GM19193 (cell line): Measurements from ENCODE around the gene CLEC18C.
"Not testable (repeated sequence)": the region's sequence is repeated elsewhere in the genome, so short reads cannot be mapped to it uniquely, and the experiment has no call there.

Experiments used
- POLR2A ChIP-seq: IDR thresholded peaks from 4 replicates; pipeline ENCODE4 v1.6.1; 2011; ENCODE audit not compliant: insufficient read depth, insufficient read length; ENCODE audit errors: extremely low read depth

Gene CLEC18C

DNA sequence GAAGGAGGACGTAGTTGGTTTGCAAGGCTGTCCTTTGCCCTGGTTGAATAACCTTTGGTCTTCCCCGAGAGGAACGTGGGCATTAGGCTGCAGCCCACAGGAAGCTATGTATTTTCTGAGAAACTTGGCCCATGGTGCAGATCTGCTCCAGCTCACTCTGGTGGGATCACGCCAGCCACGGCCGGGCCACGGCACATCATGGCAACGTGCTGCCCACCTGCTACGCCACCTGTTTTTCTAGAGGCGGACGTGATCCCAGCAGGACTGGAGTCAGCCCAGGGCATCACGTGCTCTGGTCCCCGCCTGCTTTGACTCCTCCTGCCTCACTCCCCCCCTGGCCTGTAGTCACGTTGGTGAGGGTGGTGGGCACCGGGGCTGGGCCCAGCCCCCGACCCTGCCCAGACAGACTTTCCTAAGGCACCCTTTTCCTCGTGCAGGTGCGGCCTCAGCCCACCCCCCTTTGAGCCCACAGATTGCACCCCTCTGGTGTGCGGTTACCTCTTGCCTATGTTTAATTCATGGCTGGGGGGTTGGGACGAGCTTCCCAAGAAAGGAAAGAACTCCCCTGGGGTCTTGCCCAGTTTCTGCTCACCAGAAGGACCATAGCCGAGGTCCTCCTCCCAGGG lies at the start of gene CLEC18C:
Gene CLEC18C, plus strand, starts transcription at position 576 of the 626 bp plus-strand sequence. CDS start 492 bp downstream, outside the sequence.
- not testable (repeated sequence) for TF ChIP-seq POLR2A

DNA sequence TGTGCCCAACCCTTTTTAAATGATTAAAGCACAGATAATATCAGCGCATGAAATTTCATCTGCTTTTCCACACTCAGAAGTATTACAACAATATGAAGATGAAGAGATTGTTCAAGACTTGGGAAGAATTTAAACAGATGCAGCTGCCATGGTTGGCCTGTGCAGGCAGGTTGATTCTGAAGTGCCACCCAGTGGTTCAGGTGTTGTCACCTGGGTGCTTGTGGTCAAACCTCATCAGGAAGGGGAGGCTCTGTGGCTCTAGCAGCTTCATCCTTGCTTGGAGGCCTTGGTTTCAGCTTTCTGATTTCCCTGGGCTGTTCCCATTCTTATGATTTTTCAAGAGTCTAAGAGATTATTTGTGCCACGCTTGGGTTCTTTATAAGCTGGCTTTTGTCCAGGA lies 22.2 kb upstream of the CLEC18C start:
- no peak for TF ChIP-seq POLR2A

DNA sequence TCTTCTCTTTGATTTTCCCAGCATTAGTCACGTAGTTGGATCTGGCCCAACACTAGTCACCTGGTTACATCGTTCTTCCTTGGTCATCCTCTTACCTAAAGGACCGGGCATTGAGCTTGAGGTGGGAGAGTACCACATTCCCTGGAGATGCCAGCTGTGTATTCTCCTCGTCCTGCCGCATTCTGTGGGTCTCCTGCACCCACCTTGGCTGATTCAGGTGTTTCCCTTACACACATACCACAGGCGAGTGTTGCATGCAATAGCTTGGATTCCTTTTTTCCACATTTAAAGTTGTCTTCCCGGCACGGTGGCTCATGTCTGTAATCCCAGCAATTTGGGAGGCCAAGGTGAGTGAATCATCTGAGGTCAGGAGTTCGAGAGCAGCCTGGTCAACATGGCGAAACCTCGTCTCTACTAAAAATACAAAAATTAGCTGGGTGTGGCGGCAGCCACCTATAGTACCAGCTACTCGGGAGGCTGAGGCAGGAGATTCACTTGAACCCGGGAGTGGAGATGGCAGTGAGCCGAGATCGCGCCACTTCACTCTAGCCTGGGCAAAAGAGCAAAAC lies 21.6 kb upstream of the CLEC18C start:
- no peak for TF ChIP-seq POLR2A

DNA sequence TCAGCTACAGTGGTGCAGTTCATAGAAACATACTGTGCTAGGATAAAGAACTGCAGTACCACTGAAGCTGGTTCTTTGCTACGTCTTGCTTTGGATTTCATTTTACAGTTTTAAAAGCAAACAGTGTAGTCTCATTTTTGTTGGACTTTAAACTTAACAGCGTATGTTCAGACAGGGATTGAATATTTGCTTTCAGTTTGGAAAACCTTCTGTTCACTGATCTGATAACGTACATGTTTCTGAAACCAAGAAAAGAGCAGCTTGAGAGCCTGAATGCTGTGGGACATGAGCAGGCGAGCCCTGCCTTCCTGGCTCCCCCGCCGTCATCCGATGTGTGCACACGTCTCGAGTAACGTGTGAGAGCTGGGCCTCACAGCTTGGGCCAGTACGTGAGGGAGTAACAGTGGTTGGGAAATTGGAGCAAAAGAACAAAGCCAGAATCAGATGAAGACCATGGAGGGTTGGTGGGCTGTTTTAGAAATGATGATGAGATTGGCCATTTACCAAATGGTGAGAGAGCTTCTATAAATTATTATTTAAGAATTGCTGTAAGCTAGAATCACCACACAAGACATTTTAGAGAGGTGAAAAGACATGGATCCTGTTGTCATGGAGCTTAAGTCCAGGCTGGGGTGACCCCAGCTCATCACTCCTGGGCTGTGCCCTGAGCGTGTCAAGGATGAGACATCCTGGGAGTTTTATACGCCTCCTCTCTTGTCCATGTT lies 20.8 kb upstream of the CLEC18C start:
- TF ChIP-seq POLR2A = no peak

DNA sequence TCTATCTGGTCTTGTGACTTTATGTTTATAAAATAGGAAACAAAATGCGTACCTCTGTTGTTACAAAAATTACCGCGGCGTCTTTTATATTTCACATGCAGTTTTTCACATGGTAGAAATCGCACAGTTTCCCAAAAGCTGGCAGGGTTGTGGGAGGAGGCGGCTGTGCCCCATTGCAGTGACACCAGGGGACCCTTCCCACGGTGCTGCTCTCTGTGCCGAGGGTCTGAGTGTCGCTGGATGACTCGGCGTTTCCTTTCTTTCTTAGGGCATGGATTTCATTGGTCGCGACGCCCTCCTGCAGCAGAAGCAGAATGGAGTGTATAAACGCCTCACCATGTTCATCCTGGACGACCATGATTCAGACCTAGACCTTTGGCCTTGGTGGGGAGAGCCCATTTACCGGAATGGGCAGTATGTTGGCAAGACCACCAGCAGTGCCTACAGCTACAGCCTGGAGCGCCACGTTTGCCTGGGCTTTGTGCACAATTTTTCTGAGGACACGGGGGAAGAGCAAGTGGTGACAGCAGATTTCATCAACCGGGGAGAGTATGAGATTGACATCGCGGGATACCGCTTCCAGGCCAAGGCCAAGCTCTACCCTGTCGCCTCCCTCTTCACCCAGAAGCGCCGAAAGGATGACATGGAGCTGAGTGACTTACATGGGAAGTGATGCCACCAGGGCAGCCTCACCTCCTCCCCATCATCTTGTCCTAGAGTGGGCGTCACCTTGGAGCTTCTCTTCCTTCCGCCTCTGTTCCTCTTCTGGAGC lies 17.2 kb upstream of the CLEC18C start:
- no peak for TF ChIP-seq POLR2A

DNA sequence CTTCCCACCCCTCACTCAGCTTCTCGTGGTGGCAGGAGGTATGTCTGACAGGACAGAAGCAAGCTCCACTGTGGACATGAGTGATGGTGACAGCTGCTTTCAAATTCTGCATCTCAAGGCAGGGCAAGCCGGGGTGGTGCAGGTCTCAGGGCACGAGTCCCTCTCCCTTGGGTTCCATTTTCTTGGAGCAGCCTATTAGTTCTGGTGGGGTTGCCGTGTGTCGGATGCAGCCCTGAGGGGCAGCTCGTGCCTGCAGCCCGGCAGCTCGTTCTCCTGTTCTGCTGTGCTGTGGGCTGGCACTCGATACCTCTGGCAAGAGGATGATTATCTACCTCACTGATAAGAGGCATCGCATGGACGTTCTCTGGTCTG lies 16.5 kb upstream of the CLEC18C start:
- no peak for TF ChIP-seq POLR2A

DNA sequence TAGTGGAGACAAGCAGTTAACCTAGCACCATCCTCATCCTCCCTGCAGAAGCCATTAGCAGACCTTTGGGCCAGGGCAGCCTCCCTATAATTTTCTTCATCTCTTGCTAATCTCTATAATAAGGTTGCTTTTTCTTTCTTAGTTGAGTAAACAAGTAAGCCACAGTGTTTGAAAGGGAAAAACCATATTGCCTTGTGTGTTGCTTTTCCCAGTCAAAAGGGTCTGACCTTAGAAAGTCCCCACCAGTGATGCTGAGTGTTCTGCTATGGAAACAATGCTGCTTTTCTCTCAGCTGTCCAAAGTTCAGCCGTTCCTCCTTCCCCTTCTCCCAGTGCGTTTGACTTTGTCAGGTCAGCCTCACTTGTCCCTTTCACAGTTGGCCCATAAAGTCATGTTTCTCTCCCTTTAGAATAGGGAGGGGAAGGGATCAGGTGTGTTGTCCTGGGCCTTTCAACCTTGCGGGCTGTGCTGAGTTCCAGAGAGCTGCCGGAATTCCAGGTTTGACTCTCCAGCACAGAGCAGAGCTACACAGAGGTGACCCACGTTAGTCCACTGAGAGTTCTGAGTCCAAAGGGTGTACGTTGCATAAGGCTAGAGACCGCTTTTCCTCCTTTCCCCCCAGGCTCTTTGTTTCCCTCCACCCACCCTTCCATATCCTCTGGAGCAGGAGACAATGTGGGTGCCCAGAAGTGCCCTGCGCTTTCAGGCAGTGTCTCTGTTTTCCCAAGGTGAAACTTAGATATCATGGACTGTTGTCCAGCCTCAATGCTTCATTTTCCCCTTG lies 15.9 kb upstream of the CLEC18C start:
- no peak for TF ChIP-seq POLR2A

DNA sequence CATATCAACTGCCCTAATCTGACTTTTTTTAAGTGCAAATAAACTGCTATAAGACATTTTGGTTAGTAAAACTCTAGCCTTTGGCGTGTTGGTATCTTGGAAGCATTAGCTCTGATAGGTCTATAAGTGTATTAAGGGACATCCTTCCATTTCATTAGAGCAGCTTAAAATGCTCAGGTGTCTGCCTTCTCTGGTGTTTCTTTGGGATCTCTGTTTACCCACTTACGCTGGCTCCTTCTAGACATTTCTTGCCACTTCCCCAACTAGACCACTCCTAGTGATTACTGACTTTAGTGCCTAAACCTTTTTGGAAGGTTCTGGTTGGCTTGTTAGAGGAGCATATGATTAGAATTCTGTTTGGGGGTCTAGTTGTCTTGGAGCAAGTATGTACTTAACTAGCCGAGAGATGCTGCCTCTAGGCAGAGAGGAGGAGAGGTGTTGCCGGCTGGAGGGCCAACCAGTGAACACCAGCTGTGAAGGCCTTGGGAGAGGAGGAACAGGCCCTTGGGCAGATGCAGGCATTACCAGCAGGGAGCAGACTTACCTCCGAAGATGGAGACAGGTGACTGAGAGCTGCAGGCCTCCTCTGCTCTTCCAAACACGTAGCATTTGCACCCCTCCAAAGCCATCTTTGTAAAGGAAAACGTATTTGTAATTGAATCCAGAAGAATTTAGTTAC lies 15.2 kb upstream of the CLEC18C start:
- TF ChIP-seq POLR2A = no peak

DNA sequence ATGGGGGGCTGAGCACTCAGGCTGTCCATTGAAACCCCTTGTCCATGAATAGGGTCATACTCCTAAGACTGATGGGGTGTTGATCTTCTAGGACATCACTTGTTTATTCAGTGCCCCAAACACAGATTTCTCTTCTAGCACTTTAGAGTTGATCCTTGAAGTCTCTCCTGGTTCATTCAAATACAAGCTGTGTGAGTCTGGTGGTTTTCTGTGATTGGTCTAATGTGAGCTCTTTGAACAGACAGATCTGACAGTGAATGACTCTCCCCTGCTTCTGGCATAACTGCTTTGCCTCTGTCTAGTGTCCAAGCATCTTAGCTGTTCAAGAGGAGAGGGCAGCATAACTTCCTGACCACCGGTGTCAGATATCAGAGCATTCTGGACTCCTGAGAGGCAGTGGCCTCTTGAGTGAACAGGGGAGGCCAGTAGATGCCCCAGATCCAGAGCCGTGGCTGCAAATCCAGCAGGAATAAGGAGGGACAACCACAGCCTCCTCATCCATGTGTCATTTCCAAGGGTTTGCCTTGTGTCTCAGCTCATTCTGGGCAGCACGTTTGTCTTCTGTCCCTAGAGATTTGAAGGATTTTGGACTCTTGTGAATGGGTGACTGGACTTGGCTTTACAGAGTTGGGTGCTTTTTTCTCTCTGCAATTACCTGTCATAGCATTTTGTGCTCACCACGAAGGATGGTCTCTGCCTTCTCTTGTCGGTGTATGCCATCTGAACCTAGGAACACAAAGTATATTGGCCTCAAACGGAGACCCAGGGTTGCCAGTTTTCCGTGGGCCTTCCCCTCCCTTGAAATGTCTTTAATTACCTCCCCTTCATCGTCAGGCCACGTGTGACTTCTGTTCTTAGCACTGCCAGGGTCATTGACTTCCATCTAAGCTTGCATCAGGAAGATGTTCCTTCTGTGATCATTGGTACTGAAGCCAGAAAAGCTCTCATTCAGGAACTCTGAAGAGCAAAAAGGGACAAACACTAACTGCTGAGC lies 13.9 kb upstream of the CLEC18C start:
- no peak for TF ChIP-seq POLR2A

DNA sequence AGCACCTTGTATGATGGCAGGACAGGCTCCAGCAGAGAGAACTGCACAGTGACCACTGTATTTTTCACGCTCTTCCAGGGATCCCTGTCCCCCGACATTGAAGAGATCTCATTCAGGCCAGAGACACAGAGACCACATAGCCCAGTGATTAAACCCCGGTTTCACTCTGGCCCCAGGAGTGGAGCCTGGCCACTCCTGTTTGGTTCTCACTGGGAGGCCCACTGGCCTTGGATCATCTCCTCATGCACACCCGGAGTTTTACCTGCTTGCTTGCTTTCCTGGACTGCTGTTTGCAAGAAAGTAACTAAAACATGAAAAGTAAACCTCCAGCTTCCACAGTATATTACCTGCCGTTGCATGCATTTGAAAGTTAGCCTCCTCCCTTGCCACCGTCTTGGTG lies 13.2 kb upstream of the CLEC18C start:
- TF ChIP-seq POLR2A = no peak

DNA sequence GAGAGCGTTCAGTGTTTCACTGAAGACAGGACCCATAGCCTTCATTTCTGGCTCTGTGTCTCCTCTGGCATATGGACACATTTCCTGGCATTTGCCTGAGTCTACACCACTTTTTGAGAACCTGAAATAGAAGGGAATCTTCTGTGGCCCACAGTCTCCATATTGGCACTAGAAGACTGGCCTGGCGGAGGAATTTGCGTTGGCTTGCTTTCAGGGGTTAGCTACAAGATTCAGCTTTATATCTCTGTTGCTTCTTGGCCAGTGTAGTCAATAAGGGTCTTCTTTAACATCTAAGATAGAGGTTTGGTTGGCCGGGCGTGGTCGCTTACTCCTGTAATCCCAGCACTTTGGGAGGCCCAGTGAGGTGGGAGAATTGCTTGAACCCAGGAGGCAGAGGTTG lies 12.8 kb upstream of the CLEC18C start:
- no peak for TF ChIP-seq POLR2A

DNA sequence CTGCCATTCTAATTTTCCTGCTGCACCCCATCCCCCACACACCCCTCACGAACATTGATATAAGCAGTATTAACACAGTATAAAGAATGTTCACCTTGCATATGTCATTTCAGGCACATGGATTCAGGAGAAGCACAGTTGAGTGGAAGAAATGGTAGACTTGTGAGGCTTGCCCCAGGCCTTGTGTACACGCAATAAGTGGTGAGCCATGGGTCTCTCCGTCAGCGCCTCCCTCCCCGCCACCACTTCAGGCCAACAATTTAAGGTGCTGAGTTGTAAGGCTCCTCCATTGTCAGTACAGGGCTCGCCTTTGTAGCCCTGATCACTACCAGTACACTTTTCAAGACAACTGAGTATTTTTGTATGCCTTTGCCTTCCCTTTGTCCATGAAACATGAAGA lies 12.2 kb upstream of the CLEC18C start:
- TF ChIP-seq POLR2A = no peak

DNA sequence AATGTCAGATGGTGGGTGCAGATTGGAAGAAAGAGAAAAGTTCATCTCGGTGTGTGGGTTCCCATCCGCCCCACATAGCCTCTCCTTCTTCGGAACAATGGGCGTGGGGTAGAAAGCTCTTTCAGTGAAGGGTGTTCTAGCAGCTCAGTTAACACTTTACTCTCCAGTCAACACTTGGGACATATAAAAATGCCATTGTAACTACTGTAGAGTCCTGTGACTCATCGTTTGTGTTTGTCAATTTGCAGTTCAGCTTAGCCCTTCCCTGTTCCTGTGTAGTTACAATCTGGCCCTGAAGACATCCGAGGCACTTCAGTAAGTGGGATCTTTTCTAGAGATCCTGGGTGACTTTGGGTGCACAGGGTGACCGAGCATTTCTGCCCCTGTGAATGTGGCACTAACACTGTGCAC lies 11.5 kb upstream of the CLEC18C start:
- no peak for TF ChIP-seq POLR2A
